PC-3 (cell line): ENCODE measurements around the gene ASF1B. TPM values are rescaled to one million over a fixed set of nuclear protein-coding genes. Genes with fewer than 3 reads are reported as not detected.

Source experiments
- ATAC-seq: fragments of 200-7000 bp; cut with Tn5 transposase; 2 replicates; pipeline ENCODE4 v1.9.1; 2020; ENCODE audit warnings: mild to moderate bottlenecking, moderate library complexity
- BruUV-seq: library from RNA; stranded (reverse); fragments of 400-500 nt; replicated peaks from 2 replicates; lab custom pipeline; 2021; lab: Mats Ljungman, UMichigan
- CTCF ChIA-PET: fragments of 300-600 bp; sonication (Branson Sonifier 250); formaldehyde crosslinking; loops from one replicate; lab custom pipeline; 2022; ENCODE audit warnings: antibody characterized with exemption; lab: Charles Lee
- POLR2A ChIA-PET: fragments of 300-600 bp; sonication (Branson Sonifier 250); formaldehyde crosslinking; loops from one replicate; lab custom pipeline; 2022; ENCODE audit warnings: antibody characterized with exemption; ENCODE audit not compliant: unreplicated experiment; lab: Charles Lee
- DNase-seq: peaks from one replicate; pipeline ENCODE4 v3.0.0-alpha.2; 2015
- H2AFZ ChIP-seq: fragments of 300-600 bp; sonication (generic); 2 replicates; pipeline ENCODE4 v1.6.0; 2016; ENCODE audit warnings: antibody characterized with exemption, low read length
- H3F3A ChIP-seq: fragments of 300-600 bp; sonication (generic); one replicate; pipeline ENCODE4 v1.6.0; 2017; ENCODE audit warnings: antibody characterized with exemption, low read length, control low read depth, mild to moderate bottlenecking; ENCODE audit not compliant: unreplicated experiment
- H3K27ac ChIP-seq: fragments of 300-600 bp; sonication (generic); 2 replicates; pipeline ENCODE4 v1.5.1; 2016; ENCODE audit warnings: mild to moderate bottlenecking, low read length
- H3K27me3 ChIP-seq: fragments of 300-600 bp; sonication (generic); 2 replicates; pipeline ENCODE4 v1.6.1; 2016; ENCODE audit warnings: low read length, mixed read lengths
- H3K36me3 ChIP-seq: fragments of 300-600 bp; sonication (generic); 2 replicates; pipeline ENCODE4 v1.6.1; 2016; ENCODE audit warnings: low read depth, mixed run types, low read length, mixed read lengths
- H3K4me1 ChIP-seq: fragments of 300-600 bp; sonication (generic); 2 replicates; pipeline ENCODE4 v1.5.1; 2016; ENCODE audit warnings: low read length; ENCODE audit not compliant: insufficient read depth
- H3K4me2 ChIP-seq: fragments of 300-600 bp; sonication (generic); 2 replicates; pipeline ENCODE4 v1.6.0; 2016; ENCODE audit warnings: low read length
- H3K4me3 ChIP-seq: fragments of 300-600 bp; sonication (generic); 2 replicates; pipeline ENCODE4 v1.5.1; 2016; ENCODE audit warnings: mild to moderate bottlenecking, low read length, mixed read lengths
- H3K79me2 ChIP-seq: fragments of 300-600 bp; sonication (generic); 2 replicates; pipeline ENCODE4 v1.6.1; 2017; ENCODE audit warnings: low read length, mixed read lengths
- H3K9ac ChIP-seq: fragments of 300-600 bp; sonication (generic); 2 replicates; pipeline ENCODE4 v1.6.0; 2016; ENCODE audit warnings: mild to moderate bottlenecking, low read length
- H3K9me2 ChIP-seq: fragments of 300-600 bp; sonication (generic); replicated peaks from 2 replicates; pipeline ENCODE4 v1.6.1; 2016; ENCODE audit warnings: mixed run types, low read length, mixed read lengths
- H3K9me3 ChIP-seq: fragments of 300-600 bp; sonication (generic); 2 replicates; pipeline ENCODE4 v1.6.1; 2016; ENCODE audit warnings: low read length, mixed read lengths
- H4K20me1 ChIP-seq: fragments of 300-600 bp; sonication (generic); 2 replicates; pipeline ENCODE4 v1.6.1; 2016; ENCODE audit warnings: low read length, mixed read lengths
- EZH2 ChIP-seq: fragments of 300-600 bp; sonication (generic); IDR thresholded peaks from one replicate; pipeline ENCODE4 v1.6.1; 2017; ENCODE audit warnings: antibody characterized with exemption, mild to moderate bottlenecking, low read length; ENCODE audit not compliant: unreplicated experiment
- EZH2phosphoT487 ChIP-seq: fragments of 300-600 bp; sonication (generic); IDR thresholded peaks from 2 replicates; pipeline ENCODE4 v1.6.1; 2018; ENCODE audit warnings: mild to moderate bottlenecking, antibody characterized with exemption, low read length, borderline replicate concordance
- intact Hi-C: fragments of 100-400 bp; cut with micrococcal nuclease; formaldehyde crosslinking; loops from 2 replicates; pipeline ENCODE4 v1.9.0; 2023
- total RNA-seq: library from RNA; depleted of rRNA; stranded (reverse); fragments of >200 nt; gene quantifications from 2 replicates; pipeline ENCODE4 v1.2.3, GENCODE V29; 2014
- TF ChIP-seq, protein P1 (sequence below): fragments of 300-600 bp; sonication (generic); conservative IDR thresholded peaks from 2 replicates; pipeline ENCODE4 v1.5.1; 2017; ENCODE audit warnings: antibody characterized with exemption, low read depth, mild to moderate bottlenecking, low read length

ASF1B gene
- total RNA-seq, 1 experiment from 2014 or later: 84.7 TPM

DNA sequence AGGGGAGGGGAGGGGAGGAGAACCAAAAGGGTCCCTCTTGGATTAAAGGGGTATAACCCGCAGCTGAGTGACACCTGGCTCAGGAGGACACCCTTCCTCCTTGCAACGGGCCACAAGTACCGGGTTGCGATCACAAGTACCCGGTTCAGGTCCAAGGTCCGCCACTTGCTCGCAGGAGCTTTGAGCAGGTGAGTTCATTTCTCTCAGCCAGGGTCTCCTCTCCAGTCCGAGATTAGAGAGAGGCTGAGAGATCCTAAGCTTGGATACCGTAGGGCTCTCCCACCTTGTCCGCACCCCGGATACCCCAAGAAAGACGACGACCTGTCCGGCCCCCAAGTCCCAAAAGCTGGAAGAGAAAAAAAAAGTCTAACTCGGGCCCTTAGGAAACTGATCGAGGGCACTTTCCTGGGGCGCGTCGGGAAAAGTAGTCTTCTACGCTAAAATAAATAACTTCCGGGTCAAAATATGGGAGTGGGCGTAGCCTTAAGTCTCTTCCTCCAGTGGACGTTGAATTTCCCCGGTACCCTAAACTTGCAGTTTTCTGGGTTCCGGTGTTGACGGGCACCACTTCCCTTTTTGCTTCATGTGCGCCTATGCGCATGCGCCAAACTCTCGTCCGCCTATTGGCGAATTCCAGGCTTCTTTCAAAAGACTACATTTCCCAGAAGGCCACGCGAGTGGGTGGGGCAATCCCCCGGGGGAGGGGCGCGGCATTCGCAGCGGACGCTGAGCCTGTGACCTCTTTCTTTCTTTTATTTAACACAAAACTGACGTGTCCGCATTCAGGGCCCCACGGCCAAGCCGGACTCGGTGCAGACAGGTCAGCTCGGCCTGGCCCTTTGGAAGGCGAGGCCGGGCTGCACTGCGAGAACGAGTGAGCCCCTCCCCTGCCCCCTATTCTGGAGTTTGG lies 55.2 kb downstream of the ASF1B start:
- intact Hi-C loops: loop anchor here (2.0 kb wide), 2 partner anchors 56 to 74 kb away; partner anchors contain the start of genes ASF1B and RFX1
- TF ChIP-seq EZH2phosphoT487 (no peak), EZH2 (no peak)
- TF ChIP-seq, protein P1, sequence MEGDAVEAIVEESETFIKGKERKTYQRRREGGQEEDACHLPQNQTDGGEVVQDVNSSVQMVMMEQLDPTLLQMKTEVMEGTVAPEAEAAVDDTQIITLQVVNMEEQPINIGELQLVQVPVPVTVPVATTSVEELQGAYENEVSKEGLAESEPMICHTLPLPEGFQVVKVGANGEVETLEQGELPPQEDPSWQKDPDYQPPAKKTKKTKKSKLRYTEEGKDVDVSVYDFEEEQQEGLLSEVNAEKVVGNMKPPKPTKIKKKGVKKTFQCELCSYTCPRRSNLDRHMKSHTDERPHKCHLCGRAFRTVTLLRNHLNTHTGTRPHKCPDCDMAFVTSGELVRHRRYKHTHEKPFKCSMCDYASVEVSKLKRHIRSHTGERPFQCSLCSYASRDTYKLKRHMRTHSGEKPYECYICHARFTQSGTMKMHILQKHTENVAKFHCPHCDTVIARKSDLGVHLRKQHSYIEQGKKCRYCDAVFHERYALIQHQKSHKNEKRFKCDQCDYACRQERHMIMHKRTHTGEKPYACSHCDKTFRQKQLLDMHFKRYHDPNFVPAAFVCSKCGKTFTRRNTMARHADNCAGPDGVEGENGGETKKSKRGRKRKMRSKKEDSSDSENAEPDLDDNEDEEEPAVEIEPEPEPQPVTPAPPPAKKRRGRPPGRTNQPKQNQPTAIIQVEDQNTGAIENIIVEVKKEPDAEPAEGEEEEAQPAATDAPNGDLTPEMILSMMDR: no peak

DNA sequence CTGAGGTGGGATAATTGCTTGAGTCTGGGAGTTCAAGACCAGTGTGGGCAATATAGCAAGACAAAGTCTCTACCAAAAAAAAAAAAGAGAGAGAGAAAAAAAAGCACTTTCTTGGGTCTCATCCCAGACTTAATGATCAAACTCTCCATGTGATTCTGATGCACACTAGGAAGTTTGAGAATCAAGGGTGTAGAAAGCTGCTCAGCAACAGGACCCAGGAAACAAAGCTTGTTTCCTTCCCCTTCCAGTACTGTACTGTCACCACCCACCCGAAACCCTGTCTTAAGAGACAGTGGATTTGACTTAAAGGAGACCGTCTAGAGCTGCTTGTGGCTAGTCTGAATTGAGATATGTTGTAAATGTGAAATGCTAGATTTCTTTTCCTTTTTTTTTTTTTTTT lies 58.0 kb downstream of the ASF1B start:
- no peaks in the 10 kb centered on the region for H3F3A ChIP-seq
- H3K9ac ChIP-seq: no peak overlapping the region
- no peaks in the 10 kb centered on the region for H3K36me3 ChIP-seq
- H3K9me2 ChIP-seq: no peaks in the 10 kb centered on the region
- no peak for ATAC-seq
- no peaks in the 10 kb centered on the region for H4K20me1 ChIP-seq
- POLR2A ChIA-PET: interaction anchor here (0.6 kb wide), 1 partner anchor 58 kb away, joined by 5 read pairs; the partner anchor contains the start of gene ASF1B
- no peak overlapping the region for H2AFZ ChIP-seq
- peaks cover 25% of the 10 kb centered on the region for H3K4me1 ChIP-seq
- CTCF ChIA-PET: interaction anchor here (0.7 kb wide), 1 partner anchor 108 kb away, joined by 3 read pairs; no protein-coding TSS in a partner anchor
- intact Hi-C loops: loop anchor here (10.0 kb wide), 1 partner anchor 294 kb away; no protein-coding TSS in a partner anchor
- BruUV-seq: no TSS peak
- no peak overlapping the region for H3K27ac ChIP-seq
- H3K79me2 ChIP-seq: peaks cover 28% of the 10 kb centered on the region
- no peak for DNase-seq
- H3K4me3 ChIP-seq: no peak overlapping the region
- H3K4me2 ChIP-seq: no peak overlapping the region
- no peak for TF ChIP-seq EZH2phosphoT487
- TF ChIP-seq, protein P1: no peak
- TF ChIP-seq EZH2: no peak
- H3K27me3 ChIP-seq: no peaks in the 10 kb centered on the region
- H3K9me3 ChIP-seq: no peaks in the 10 kb centered on the region

More for the DNA sequence above, 55.2 kb downstream of the ASF1B start:
- Histone ChIP-seq H3K36me3 (no peaks in the 10 kb centered on the region), H3K9me3 (no peaks in the 10 kb centered on the region), H3K9ac (peak overlapping the region; percentile 84), H3K27ac (peak overlapping the region; percentile 40), H3K79me2 (peaks cover 15% of the 10 kb centered on the region), H3K27me3 (no peaks in the 10 kb centered on the region), H4K20me1 (no peaks in the 10 kb centered on the region), H3K4me3 (peak overlapping the region; percentile 87), H3K9me2 (no peaks in the 10 kb centered on the region), H3K4me2 (peak overlapping the region; percentile 92), H3F3A (no peaks in the 10 kb centered on the region), H2AFZ (peak overlapping the region; percentile 94), H3K4me1 (peaks cover 15% of the 10 kb centered on the region)
- ATAC-seq (peak; percentile 93), DNase-seq (peak; percentile 100)
- CTCF ChIA-PET: interaction anchor here (0.6 kb wide), 1 partner anchor 42 kb away, joined by 4 read pairs; no protein-coding TSS in a partner anchor
- POLR2A ChIA-PET: interaction anchor here (0.6 kb wide), 1 partner anchor 75 kb away, joined by 3 read pairs; no protein-coding TSS in a partner anchor
- TSS peak; percentile 95 for BruUV-seq
